NCI-H187 (cell line): Measurements from ENCODE around the gene MAB21L1.
A peak's percentile ranks its signal among the peaks of the same experiment; 100 is the strongest.

ENCODE experiments used
- DNase-seq, 2 experiments: peaks; one replicate each; lab custom pipeline; 2025; lab: John Stamatoyannopoulos, UW

MAB21L1 gene

GRCh38 chr13:35475960-35476943, at the start of gene MAB21L1:
MAB21L1 (minus strand) TSS chr13:35476689; CDS start chr13:35476138, 551 bp downstream.
- peak; percentile 36 to 58 for DNase-seq

GRCh38 chr13:35524171-35524570, 47.7 kb upstream of the MAB21L1 start:
- no peak for DNase-seq

GRCh38 chr13:35518337-35518946, 42.0 kb upstream of the MAB21L1 start:
- no peak for DNase-seq

GRCh38 chr13:35514801-35515502, 38.5 kb upstream of the MAB21L1 start:
- no peak for DNase-seq

- no peak for DNase-seq
Observed at GRCh38 chr13:35514061-35514477, 37.6 kb upstream of the MAB21L1 start.

DNA sequence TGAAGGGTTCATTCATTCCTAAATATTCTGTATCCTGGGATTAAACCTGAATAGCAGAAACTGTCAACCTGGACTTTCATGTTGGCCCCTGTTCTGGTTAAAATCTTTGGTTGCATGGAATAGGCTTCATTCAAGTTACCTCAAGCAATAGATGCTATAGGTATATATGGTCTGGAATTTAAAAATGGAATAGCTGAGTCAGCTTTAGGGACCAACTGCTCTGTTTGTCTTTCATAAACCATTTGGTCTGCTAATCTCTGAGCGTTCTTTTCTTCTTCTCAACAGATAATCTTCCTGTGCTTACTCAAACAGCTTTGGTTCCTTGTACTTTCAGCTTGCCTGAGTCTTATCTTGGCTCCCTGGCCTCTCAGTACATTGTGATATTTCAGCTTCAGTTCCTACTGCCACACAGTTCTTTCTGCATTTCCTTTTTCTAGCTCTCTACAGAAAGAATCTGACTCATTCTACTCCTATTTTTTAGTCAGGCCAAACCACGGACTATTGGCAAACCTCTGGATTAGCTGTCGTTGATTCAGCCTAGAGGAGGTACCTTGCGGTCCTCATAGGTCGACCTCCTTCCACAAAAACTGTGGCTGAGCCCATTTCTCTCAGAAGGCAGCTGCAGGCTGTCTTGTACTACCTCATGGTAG, 35.9 kb upstream of the MAB21L1 start:
- DNase-seq = no peak

- no peak for DNase-seq
Observed at GRCh38 chr13:35502456-35502855, 26.0 kb upstream of the MAB21L1 start.

DNA sequence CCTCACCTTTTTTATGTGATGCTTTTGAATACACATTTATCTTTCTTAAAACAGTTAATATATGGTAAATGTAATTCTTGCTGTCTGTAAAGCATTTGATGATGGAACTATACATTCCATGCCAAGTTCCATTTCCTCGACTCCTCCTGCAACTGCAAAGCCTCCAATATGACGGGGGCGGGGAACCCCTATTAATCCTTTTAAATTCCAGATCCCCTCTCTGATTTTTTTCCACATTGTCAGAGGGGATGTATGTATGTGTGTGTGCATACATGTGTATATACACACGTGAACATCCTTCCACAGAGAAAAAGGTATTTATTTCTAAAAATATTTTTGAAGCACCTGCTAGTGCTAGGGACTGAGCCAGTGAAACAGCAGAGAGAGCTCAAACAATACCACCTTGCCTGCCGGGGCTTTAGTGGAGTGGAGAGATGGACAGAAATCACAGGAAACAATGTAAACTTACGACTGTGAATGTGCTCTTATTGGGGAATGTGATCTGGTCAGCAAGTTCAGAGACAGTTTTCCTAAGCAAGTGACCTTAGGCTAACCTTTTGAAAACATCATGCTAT, 25.3 kb upstream of the MAB21L1 start:
- DNase-seq = no peak

GRCh38 chr13:35500144-35500543, 23.7 kb upstream of the MAB21L1 start:
- no peak for DNase-seq

- DNase-seq = peak in 1 of 2 experiments; percentile 72
Observed at GRCh38 chr13:35499676-35500075, 23.2 kb upstream of the MAB21L1 start.

DNA sequence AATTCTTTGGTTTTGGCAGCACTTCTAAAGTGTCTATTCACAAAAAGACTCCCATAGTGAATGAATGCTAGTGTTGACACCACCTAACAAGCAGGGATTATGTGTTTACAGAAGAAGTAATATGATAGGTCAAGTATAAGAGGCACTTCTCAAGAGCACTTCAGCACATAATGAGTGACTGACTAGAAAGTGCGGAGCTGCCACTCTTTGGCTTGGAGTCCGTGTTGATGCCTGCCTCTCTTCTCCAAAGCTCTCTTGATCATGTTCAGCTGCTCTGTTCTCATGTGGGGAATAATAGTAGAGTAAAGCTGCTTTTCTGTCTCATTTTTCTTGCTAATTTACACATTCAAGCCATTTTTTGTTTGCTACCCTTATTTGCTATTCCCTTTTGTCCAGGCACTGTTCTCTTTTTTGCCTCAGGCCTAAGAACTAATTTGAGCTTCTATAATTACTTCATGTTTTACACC, 22.7 kb upstream of the MAB21L1 start:
- DNase-seq = peak; percentile 82 to 84

- no peak for DNase-seq
Observed at GRCh38 chr13:35498231-35498630, 21.7 kb upstream of the MAB21L1 start.

DNA sequence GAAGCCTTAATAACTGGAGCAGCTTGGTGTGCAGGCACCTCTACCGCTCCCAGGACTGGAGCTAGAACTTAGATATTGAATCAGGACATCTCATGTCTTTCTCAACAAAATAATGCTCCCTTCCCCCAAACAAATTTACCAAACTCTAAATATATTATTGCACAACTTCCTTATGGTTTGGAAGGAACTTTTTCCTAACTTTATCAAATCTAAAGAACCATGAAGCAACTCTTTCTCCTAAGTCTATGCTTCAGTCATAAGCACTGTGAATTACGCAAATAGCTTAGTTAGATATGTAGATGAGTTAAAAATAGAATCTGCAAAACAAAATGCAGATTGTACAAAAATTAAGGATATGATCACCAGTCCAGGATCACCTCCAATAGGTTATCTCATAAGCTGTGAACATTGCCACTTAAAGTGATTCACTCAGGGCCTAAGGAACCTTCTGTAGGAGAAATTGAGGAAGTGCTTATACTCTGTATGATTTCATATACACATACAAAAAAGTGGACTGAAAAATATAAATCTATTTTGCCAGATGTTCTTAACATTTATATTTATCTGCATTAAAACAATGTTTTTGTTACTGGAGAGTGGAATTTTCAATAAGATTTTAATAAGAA, 20.4 kb upstream of the MAB21L1 start:
- DNase-seq = no peak

DNA sequence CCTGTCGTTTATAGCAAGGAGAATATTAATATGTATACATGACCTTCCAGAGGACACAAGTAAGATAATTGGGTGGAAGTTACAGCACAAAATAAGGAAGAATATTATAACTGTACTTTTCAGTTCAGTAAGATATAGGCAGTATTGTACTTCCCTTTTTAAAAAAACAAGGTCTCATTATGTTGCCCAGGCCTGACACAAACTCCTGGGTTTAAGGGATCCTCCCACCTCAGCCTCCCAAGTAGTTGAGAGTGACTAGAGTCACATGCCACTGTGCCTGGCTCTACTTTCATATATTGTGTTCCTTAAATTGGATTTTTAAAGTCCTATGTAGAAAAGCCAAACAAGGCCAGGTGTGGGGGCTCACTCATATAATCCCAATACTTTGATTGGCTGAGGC, 19.5 kb upstream of the MAB21L1 start:
- DNase-seq = no peak

DNA sequence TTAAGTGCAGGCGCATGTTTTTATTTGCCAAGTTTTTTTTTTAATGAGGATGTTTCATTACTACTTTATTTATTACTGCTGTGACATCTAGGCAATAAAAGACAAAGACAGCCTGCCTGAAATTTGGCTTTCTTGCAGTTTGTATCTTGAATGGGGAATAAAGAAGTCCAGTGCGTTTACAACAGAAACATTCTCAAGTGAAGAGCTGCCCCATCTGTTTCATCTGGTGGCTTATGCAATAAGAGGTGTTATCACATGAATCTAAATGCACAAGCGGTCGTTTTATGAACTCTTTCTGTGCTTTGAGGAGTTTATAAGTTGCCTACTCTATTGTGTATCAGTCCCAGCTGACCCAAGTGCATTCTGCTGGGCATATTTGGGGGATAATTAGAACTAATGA, 12.6 kb upstream of the MAB21L1 start:
- DNase-seq = no peak

- peak in 1 of 2 experiments; percentile 1 for DNase-seq
Observed at GRCh38 chr13:35485424-35485823, 8.9 kb upstream of the MAB21L1 start.

DNA sequence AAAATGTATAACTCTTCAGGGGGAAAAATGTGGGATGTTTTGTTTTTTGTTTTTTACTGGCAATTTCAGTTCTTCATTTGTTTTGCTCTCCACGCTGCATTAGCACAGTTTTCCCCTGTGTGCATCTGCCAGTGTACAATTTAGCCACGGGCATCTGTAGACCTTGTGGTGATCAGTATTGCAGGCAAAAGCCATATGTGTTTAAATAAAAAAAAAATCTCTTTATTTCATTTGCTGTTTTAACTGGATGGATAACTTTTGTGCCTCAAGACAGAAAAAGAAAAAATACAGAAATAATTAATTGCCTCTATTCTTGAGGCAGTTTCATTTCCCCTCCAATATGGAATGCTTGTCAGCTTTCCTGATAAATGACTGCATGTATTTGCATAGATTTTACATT, 7.9 kb upstream of the MAB21L1 start:
- no peak for DNase-seq

GRCh38 chr13:35483761-35484160, 7.3 kb upstream of the MAB21L1 start:
- DNase-seq = no peak

DNA sequence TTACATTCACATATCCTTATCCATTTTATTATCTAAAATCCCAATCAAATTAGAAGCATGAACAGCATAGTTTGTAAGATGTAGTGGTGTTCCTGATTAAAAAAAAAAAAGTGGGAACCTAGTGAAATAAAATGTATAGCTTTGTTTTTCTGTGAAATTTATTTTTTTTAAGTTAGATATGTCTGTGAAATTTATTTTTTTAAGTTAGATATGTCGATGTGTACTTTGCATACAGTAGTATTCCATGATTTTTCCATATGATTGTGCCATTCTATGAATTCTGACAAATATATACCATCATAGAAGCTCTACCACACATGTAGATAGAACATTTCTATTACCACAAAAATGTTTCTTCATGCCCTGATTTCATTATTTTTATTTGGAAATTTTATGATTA, 6.0 kb upstream of the MAB21L1 start:
- DNase-seq = no peak

GRCh38 chr13:35481777-35482176, 5.3 kb upstream of the MAB21L1 start:
- no peak for DNase-seq

GRCh38 chr13:35480346-35480745, 3.9 kb upstream of the MAB21L1 start:
- no peak for DNase-seq
